Measurements from ENCODE around the gene QARS1.
A peak's percentile ranks its signal among the peaks of the same experiment; 100 is the strongest.

The QARS1 gene

GRCh38 chr3:49104427-49105291 lies at the start of gene QARS1:
Gene QARS1, minus strand, starts transcription at chr3:49104757. Its CDS starts 24 bp downstream, at chr3:49104733.
- DNase-seq (ENCODE audit: low read depth in 3 of 3), result peak; percentile 77 to 86 (median 78)

GRCh38 chr3:49153349-49153912 lies 48.9 kb upstream of the QARS1 start:
- no peak for DNase-seq (ENCODE audit: low read depth in 3 of 3)

- no peak for DNase-seq (ENCODE audit: low read depth in 3 of 3)
These were observed 47.1 kb upstream of the QARS1 start for GRCh38 chr3:49151610-49152009.

- DNase-seq (ENCODE audit: low read depth in 3 of 3), result no peak
These were observed 43.6 kb upstream of the QARS1 start for GRCh38 chr3:49148159-49148558.

- no peak for DNase-seq (ENCODE audit: low read depth in 3 of 3)
These were observed 35.5 kb upstream of the QARS1 start for GRCh38 chr3:49140080-49140479.

GRCh38 chr3:49135499-49135898 lies 30.9 kb upstream of the QARS1 start:
- DNase-seq (ENCODE audit: low read depth in 3 of 3), result no peak

GRCh38 chr3:49134471-49135265 lies 30.1 kb upstream of the QARS1 start:
- DNase-seq (ENCODE audit: low read depth in 3 of 3), result no peak

- no peak for DNase-seq (ENCODE audit: low read depth in 3 of 3)
These were observed 28.8 kb upstream of the QARS1 start for GRCh38 chr3:49133226-49133951.

- no peak for DNase-seq (ENCODE audit: low read depth in 3 of 3)
These were observed 28.1 kb upstream of the QARS1 start, which contains the start of gene LAMB2 for GRCh38 chr3:49132437-49133225. Gene LAMB2, minus strand, starts transcription at chr3:49133050. Its CDS starts 183 bp downstream, at chr3:49132867.

- no peak for DNase-seq (ENCODE audit: low read depth in 3 of 3)
These were observed 27.5 kb upstream of the QARS1 start for GRCh38 chr3:49132073-49132436.

- DNase-seq (ENCODE audit: low read depth in 3 of 3), result no peak
These were observed 27.0 kb upstream of the QARS1 start for GRCh38 chr3:49131576-49131975.

GRCh38 chr3:49131040-49131439 lies 26.5 kb upstream of the QARS1 start:
- no peak for DNase-seq (ENCODE audit: low read depth in 3 of 3)

- DNase-seq (ENCODE audit: low read depth in 3 of 3), result no peak
These were observed 20.6 kb upstream of the QARS1 start for GRCh38 chr3:49124991-49125670.

- DNase-seq (ENCODE audit: low read depth in 3 of 3), result no peak
These were observed 19.6 kb upstream of the QARS1 start for GRCh38 chr3:49124203-49124602.

- DNase-seq (ENCODE audit: low read depth in 3 of 3), result no peak
These were observed 19.1 kb upstream of the QARS1 start for GRCh38 chr3:49123687-49124086.

- DNase-seq (ENCODE audit: low read depth in 3 of 3), result no peak
These were observed 18.5 kb upstream of the QARS1 start for GRCh38 chr3:49122886-49123545.

GRCh38 chr3:49122451-49122850 lies 17.9 kb upstream of the QARS1 start:
- DNase-seq (ENCODE audit: low read depth in 3 of 3), result no peak

GRCh38 chr3:49122022-49122421 lies 17.5 kb upstream of the QARS1 start:
- DNase-seq (ENCODE audit: low read depth in 3 of 3), result no peak

- DNase-seq (ENCODE audit: low read depth in 3 of 3), result no peak
These were observed 16.7 kb upstream of the QARS1 start for GRCh38 chr3:49121132-49121736.

Measured in stimulated activated CD4-positive, alpha-beta T cell treated with anti-CD3 and anti-CD28 coated beads, TNF-alpha, amount 100 ng/mL, for 48 hours (primary cell).